Smooth muscle cell of the brain vasculature (primary cell): ENCODE results near the gene ZSWIM5.

Source experiments
- DNase-seq: peaks from one replicate; pipeline ENCODE4 v3.0.0-alpha.2; 2012; ENCODE audit warnings: low read depth, low spot score

Gene ZSWIM5

GRCh38 chr1:45026446-45026845 lies 180.0 kb downstream of the ZSWIM5 start:
- no peak for DNase-seq

DNA sequence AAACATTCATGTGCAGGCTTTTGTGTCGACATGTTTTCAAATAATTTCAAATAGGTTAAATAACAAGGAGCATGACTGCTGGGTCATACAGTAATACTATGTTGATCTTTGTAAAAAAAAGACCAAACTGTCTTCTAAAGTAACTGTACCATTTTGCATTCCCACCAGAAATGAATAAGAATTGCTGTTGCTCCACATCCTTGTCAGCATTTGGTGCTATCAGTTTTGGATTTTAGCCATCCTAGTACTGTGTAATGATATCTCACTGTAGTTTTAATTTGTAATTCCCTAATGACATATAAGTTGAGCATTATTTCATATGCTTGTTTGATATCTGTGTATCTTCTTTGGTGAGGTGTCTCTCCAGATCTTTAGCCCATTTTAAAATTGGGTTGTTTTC lies 182.7 kb downstream of the ZSWIM5 start:
- DNase-seq: no peak

GRCh38 chr1:45018599-45019230 lies 187.7 kb downstream of the ZSWIM5 start:
- DNase-seq: no peak

GRCh38 chr1:45016767-45017166 lies 189.6 kb downstream of the ZSWIM5 start:
- DNase-seq: no peak

GRCh38 chr1:45016090-45016697 lies 190.2 kb downstream of the ZSWIM5 start:
- DNase-seq: no peak

DNA sequence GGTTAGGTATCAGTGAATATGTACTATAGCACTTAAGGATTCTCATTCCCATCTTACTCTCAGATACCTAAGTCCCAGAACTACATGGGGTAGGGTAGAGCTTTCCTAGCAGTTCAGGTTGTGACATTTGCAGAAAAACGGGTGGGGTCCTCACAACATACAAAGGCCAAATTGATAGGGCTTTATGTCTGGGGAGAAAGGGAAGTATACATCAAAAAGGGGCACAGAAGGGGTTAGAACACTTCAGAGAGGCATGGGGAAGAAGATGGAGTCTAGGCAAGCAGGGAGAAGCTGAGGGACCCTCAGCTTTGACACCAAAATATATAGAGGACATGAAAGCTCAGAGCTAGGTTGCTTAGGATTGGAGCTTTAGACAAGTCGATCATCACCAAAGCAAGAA lies 190.7 kb downstream of the ZSWIM5 start:
- DNase-seq: no peak

DNA sequence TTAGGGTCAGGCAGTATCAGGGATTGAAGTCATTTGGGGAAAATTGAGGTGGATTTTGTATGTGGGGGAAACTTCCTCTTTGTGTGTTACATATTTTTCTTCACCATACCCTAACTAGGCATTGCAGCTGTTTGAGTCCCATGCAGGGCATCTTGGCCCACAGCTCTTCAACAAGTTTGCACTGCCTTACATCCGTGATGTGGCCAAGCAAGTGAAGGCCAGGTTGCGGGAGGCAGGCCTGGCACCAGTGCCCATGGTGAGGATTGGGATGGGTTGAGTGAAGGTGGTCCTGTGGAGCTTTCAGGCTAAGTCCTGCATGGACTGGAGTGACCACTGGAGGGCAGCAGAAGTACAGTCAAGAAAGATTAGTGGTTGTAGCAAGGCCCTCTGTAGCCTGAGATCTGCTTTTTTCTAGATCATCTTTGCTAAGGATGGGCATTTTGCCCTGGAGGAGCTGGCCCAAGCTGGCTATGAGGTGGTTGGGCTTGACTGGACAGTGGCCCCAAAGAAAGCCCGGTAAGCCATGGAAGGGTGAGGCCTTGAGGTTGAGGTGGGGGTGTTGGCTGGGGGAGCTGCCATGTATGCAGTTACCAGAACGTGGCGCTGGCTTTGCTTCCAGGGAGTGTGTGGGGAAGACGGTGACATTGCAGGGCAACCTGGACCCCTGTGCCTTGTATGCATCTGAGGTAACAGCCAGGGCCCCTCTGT lies 191.9 kb downstream of the ZSWIM5 start:
- peak; percentile 67 for DNase-seq

DNA sequence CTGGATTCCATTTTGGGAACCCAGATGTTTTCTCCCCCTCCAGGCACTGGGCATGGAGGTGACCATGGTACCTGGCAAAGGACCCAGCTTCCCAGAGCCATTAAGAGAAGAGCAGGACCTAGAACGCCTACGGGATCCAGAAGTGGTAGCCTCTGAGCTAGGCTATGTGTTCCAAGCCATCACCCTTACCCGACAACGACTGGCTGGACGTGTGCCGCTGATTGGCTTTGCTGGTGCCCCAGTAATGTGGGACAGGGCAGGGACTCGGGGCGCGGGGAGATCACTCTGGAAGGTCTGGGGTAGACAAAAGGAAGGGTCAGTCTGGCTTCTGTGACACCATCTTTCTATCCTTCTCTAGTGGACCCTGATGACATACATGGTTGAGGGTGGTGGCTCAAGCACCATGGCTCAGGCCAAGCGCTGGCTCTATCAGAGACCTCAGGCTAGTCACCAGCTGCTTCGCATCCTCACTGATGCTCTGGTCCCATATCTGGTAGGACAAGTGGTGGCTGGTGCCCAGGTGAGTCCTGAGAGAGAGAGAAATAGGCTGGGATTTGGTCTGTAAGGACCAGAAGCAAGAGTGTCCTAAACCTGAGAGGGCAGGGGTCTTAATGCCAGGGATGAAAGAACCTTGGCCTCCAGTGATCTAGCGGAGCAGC lies 192.7 kb downstream of the ZSWIM5 start:
- no peak for DNase-seq

DNA sequence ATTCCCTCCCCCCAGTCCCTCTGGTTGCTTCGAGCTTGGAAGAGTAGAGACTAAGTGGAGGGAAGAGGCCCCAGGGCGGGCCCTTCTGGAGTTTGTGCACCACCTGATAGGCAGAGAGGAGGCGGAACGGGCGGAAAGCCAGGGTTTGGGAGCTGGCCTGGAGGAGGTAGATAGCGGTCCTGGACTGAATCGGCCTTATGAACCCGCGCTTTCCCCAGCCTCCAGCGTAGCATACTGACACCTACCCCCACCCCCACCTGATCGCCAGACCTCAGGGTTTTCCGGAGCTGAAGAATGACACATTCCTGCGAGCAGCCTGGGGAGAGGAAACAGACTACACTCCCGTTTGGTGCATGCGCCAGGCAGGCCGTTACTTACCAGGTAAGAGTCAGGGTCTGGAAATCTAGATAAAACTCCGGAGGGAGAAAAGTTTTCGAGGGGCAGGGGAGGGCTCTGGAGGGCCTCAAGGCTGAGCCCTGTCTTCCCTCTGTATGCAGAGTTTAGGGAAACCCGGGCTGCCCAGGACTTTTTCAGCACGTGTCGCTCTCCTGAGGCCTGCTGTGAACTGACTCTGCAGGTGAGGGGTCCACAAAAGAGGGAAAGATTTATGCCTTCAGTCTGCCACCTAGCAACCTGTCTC lies 193.6 kb downstream of the ZSWIM5 start:
- DNase-seq: no peak

DNA sequence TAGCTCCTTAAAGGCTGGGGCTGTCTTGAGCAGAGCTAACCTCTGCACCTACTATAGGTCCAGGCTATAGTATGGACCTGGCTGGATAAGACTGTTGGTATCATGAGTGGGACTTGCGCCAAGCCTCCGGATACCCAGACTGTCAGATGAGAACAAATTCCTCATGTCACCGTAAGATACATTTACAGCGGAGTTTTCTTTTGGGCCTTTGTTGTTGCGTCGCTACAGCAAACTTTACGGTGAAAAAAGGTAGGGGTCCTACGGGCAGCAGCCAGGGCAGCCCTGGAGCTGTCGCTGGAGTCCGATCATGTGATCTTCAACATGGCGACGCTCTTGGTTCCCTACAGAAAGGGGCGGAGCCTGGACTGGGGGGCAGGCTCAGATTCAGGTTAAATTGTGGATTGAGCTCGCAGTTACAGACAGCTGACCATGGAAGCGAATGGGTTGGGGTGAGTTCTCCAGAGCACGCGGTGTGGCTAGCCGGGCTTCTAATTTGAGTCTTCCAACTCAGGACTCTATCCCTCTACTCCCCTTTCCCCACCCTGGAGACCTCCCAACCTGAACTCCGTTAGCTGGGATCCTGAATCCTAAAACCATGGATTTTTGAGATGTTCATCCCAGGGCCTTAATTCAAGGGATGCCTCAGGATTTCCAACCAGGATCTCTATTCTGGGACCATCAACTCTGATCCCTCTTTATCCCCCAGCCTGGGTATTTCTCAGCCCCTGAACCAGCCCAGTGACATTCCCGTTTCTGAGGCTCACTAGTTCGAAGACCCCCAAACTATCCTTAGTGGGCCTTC lies 194.4 kb downstream of the ZSWIM5 start, which contains the start of gene UROD:
Gene UROD (plus strand): TSS at position 418 of the 802 bp plus-strand sequence. CDS start 12 bp downstream, at position 430.
- DNase-seq: peak; percentile 93

- DNase-seq: no peak
Observed at GRCh38 chr1:45010855-45011811, 195.3 kb downstream of the ZSWIM5 start, which contains the start of gene HECTD3. TSS of gene HECTD3 (minus strand) at chr1:45011324. CDS start at chr1:45011257, 67 bp downstream.

DNA sequence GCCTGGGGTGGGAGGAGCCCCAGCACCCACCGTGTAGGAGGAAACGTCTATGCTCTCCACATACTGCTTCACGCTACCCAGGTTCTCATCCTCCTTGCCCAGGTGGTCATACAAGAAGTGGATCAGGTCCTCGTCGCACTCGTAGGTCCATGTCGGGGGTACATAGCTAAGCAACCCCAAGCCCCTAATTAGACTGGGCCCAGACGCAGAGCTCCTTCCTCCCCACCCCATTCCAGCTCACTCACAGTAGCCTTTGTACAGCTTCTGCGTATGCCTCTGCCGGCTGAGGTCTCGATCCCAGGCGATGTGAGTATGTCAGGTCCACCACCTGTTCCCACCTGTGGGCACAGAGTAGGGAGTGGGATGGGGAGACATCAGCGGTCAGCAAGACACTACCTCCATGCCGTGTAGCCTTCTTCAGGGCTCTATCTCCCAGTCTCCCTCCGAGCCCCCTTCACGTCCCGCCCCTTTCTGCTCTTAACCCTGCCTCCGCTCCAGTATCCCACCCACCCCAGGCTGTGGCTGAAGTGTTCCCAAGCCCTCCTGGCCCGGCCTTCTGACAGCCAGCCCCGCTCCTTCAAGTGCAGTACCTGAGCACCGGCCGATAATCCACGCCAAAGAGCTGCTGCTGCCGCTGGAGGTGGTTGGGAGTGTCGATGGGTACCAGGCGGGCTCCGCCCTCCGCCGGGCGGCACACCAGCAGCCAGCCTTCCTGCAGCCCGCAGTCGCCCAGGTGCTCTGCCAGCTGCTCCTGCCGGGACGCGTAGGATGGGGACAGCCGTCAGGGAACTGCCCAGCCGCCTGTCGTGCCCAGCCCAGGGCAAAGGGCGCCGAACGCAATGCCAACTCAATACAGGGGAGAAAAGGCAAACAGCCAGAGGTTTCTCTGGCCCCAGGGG lies 196.2 kb downstream of the ZSWIM5 start:
- DNase-seq: no peak

DNA sequence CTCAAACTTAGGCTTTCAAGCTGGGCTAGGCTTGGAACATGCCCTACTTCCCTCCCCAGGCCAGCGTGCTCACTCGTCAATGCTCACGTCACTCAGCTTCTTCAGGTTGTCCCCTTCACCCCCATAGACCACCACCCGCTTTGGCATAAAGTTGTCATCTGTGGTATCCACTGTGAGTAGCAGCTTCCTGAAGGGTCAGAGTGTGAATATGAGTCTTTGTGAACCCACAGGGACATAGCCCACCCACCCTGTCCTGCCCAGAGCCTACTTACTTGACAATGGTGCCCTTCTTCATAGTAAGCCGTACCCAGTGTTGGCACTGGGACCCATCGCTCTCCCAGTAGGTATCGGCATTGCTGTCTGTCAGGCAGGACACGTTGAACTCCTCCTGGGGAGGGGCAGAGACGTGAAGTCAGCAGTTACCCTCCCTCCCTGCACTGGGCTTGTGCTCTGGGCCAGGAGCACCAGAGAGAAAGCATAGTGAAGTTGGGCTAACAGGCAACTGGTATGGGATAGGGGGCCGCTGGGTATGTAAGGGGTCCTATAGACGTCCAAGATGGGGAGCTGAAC lies 197.0 kb downstream of the ZSWIM5 start:
- no peak for DNase-seq

DNA sequence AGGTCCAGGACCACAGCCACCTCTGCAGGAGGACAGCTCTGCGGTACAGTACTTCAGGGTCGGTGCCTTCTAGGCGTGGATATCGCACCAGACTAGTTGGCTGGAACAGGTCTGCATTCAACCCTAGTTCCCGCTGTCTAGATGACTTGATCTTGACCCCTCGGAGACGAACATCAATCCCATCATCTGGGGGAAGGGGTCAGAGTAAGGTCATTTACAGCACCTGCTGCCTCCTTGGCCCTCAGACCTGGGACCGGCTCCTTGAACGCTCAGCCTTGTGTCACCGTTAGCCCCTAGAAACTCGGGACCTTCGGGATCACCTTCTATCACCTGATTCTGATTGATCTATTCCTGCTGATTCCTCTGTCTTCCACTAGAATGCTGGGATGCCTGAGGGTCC lies 197.9 kb downstream of the ZSWIM5 start:
- DNase-seq: no peak

GRCh38 chr1:45008076-45008475 lies 198.3 kb downstream of the ZSWIM5 start:
- DNase-seq: no peak

DNA sequence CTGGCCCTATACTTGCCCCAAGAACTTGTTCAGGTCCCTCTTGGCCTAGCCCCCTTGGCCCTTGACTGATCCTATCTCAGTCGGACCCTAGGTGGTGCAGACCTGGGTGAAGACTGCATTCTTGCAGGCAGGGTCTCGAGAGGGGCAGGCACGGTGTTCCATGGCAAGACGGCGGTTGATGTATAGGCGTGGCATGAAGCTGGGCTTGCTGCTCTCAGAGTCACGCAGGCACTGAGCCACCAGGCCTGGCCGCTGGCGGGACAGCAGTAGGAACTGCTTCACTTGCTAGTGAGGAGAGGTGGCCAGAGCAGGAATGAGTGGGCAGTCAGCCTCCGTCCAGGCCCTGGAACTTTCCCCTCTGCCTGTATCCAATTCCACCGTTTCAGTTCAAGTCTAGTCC lies 199.1 kb downstream of the ZSWIM5 start:
- no peak for DNase-seq

- DNase-seq: no peak
Observed at GRCh38 chr1:45005761-45006160, 200.6 kb downstream of the ZSWIM5 start.

DNA sequence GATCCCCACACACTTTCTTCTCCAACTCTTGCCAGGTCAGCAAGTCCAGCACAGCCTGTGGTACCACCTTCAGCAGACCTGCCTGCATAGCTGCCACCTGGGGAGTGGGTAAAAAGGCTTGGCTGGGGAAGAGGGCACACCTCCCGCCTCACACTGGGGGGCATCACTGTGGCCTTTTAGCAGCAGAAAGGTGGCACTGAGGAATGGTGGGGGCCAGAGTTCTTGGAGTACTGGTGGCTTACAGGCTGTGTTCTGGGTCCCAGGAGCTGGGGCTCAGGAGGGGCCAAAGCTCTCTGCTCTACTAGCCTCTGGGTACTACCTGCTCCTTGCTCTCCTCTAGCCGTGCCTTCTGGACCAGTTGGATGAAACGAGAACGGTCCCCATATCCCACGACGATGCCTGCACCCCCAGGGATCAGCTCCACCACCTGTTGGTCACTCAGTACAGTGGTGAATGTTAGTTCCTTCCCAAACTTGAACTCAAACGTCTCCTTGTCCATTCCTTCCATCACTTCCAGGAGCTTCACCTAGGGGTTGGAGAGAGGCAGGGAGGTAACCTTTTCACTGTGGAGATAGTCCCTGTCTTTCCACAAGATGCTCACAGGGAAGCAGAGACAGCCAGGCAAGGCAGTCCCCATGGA lies 202.0 kb downstream of the ZSWIM5 start:
- no peak for DNase-seq
